Fibroblast of pulmonary artery (primary cell): ENCODE data around the gene ABHD17A.
"Not testable (repeated sequence)": the region's sequence is repeated elsewhere in the genome, so short reads cannot be mapped to it uniquely, and the experiment has no call there.

Experiments used
- DNase-seq: peaks from one replicate; pipeline ENCODE4 v3.0.0-alpha.2; 2010; ENCODE audit warnings: low read depth
- H3K4me3 ChIP-seq: replicated peaks from 2 replicates; pipeline ENCODE4 v1.5.1; 2011; ENCODE audit warnings: low read depth, mild to moderate bottlenecking, control low read depth, low read length, moderate library complexity
- TF ChIP-seq, protein P1 (sequence below): IDR thresholded peaks from 2 replicates; pipeline ENCODE4 v1.5.1; 2011; ENCODE audit warnings: mild to moderate bottlenecking, control low read depth, low read length, inconsistent platforms; ENCODE audit errors: missing control alignments

ABHD17A gene

GRCh38 chr19:1888385-1888784 is 3.1 kb upstream of the ABHD17A start:
- H3K4me3 ChIP-seq = no peak overlapping the region

GRCh38 chr19:1886360-1886759 is 1.1 kb upstream of the ABHD17A start:
- not testable (repeated sequence) for DNase-seq, H3K4me3 ChIP-seq

More at GRCh38 chr19:1888385-1888784, 3.1 kb upstream of the ABHD17A start:
- no peak for DNase-seq
- TF ChIP-seq, protein P1, sequence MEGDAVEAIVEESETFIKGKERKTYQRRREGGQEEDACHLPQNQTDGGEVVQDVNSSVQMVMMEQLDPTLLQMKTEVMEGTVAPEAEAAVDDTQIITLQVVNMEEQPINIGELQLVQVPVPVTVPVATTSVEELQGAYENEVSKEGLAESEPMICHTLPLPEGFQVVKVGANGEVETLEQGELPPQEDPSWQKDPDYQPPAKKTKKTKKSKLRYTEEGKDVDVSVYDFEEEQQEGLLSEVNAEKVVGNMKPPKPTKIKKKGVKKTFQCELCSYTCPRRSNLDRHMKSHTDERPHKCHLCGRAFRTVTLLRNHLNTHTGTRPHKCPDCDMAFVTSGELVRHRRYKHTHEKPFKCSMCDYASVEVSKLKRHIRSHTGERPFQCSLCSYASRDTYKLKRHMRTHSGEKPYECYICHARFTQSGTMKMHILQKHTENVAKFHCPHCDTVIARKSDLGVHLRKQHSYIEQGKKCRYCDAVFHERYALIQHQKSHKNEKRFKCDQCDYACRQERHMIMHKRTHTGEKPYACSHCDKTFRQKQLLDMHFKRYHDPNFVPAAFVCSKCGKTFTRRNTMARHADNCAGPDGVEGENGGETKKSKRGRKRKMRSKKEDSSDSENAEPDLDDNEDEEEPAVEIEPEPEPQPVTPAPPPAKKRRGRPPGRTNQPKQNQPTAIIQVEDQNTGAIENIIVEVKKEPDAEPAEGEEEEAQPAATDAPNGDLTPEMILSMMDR = no peak

DNA sequence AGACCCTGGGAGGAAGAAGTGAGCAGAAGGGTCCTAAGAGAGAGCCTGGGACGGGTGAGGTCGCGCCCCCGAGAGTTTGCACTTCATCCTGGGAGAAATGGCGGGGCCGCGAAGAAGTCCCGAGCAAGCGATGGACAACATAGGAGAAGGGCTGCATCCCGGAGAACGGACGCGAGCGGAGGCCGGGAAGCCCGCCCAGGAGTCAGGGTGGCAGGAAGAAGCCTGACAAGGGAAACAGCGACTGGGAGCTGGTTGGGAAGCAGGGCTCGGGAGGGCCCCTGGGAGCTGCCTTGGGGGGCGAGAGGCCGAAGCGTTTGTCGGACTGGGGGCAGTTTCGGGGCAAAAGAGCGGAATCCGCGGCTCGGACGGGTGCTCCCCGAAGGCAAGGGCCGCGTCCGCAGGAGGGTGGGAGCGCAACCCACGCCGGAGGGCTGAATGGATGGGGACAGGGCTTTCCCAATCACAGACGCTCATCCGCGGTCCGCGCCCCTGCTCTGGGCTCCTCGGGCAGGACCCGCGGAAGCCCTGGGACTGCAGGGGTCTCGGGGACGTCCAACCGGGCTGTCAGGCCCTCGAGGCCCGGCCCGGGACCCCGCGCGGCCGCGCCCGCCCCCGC is 469 bp downstream of the ABHD17A start:
- H3K4me3 ChIP-seq = peak overlapping the region; percentile 90
- peak; percentile 27 for DNase-seq

DNA sequence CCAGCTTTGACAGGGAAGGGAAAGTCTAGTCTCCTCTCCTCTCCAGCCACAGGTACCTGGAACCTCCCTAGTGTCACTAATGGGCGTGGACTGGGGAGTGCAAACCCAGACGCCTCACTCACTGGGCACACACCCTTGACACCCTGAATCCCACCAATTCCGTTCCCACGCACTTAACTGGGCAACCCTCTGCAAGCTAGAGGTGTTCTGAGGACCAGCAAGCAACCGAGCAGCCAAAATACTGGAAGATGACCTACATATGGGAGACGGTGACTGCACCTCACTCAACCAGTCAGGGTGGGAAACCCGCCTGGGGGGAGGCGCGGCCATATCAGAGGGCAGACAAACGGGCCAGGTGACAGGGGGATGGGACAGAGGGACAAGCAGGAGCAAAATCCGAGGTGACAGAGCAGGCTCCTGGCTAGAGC is 991 bp downstream of the ABHD17A start:
- DNase-seq = no peak
- H3K4me3 ChIP-seq = peak overlapping the region; percentile 90
- TF ChIP-seq, protein P1 = no peak

More for the DNA sequence above, 469 bp downstream of the ABHD17A start:
- TF ChIP-seq, protein P1 = no peak

- TF ChIP-seq, protein P1 = no peak
- peak overlapping the region; percentile 90 for H3K4me3 ChIP-seq
- DNase-seq = no peak
These were observed 1.5 kb downstream of the ABHD17A start for GRCh38 chr19:1883784-1884183.

DNA sequence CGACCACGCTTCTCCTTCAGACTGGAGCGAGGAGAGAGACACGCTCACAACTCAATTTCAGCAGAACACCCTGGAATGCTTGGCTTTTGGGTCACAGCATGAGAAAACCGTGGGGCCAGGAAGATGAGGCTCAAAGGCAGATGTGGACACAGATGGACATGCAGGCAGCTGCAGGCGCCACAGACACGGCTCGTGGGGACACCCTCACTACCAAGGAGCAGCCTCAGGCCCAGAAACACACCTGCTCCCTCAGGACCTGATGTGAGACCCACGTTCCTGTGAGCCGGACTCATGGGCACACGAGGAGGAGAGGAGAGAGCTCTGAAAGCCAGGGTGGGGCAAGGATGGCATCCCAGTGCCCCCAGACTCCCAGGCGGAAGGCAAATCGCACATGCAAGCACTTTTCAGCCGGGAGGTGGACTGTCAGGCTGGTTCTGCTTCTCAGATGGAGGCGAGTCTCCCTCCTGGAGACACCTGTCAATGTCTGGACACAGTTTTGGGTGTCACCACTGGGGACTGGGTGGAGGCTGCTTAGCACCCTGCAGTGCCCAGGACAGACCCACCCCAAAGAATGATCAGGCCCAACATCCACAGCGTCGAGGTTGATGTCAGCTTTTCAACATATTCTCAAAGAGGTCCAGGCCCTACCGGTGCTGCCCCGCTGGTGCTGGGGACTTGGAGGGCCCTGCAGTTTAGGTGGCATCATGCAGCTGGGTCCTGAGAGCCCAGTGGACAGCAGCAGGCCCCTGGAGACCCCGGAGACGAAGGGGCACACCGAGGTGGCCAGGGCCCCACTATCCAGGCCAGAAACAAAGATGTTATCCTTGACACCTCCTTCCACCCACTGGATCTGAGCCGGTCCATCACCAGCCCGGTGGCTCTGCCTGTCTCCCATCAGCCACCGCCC is 2.3 kb downstream of the ABHD17A start:
- DNase-seq = no peak
- peak overlapping the region; percentile 90 for H3K4me3 ChIP-seq
- TF ChIP-seq, protein P1 = no peak

DNA sequence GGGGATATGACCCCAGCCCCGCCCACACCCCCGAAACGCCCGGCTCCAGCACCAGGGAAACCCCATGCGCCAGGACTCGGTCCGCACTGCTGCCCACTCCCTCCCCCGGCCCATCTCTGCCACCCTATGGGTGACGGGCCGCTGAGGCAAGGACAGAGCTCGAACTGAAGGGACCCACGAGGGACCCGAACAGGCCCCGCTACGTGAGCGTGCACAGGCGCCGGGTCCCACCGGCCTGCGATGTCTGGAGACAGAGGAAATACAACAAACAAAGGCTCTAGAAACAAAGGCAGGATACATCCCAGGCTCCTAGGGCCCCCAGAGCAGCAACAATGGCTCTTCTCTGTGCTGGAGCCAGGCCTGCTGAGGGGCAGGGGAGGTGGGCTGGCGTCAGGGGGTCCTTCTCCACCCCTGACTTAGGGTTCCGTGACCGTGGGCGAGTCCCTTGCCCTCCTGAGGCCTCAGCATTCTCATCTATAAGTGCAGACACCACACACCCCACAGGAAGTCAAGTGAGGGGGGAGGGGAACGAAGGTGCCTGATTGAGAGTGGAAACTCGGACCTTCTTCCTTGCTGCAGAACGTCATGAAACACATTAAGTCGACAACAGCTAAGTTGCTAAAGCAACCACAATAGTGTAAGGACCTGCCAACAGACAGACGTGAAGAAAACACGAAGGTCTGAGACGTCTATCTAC is 3.1 kb downstream of the ABHD17A start:
- TF ChIP-seq, protein P1 = no peak
- no peak for DNase-seq
- H3K4me3 ChIP-seq = no peak overlapping the region

DNA sequence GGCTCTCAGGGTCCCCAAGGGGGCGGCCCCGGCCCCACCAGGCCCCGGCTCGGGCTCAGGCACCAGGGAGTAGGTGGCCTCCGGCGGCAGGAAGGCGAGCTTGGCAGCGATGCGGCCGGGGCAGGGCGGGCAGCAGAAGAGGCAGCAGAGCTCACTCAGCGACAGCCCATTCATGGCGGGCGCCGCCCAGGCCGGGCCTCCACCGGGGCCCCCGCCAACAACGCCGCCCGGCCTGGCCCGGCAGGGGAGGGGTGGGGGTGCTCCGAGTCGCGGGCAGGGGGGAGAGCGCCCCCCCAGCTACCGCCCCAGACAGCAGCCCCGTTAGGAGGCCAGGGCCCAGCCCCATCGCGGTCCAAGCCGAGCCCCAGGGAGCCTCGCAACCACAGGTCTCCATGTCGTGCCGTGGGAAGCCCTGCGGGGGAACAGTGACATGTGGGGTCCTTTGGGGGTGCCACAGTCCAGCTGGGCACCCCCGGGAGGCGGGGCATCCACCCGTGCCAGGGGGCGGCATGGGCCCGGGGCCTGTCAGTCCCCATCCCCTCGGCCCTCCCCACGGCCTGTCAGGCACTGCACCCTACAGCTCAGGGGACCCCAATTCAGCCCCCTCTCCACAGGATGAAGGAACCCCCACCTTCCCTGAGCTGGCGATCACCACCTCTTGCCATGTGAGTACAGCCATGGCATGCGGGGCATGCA is 3.8 kb downstream of the ABHD17A start:
- not testable (repeated sequence) for H3K4me3 ChIP-seq, DNase-seq
